Neural progenitor cell (in vitro differentiated cells): Measurements from ENCODE around the gene TMEM238.

Experiments
- CTCF ChIP-seq: fragments of 200-600 bp; sonication (generic); IDR thresholded peaks from 2 replicates; pipeline ENCODE4 v1.5.1; 2017; ENCODE audit warnings: antibody characterized with exemption, mild to moderate bottlenecking
- EZH2 ChIP-seq: fragments of 200-600 bp; sonication (generic); IDR thresholded peaks from 2 replicates; pipeline ENCODE4 v1.6.1; 2017; ENCODE audit warnings: antibody characterized with exemption, mild to moderate bottlenecking, moderate library complexity
- EZH2phosphoT487 ChIP-seq: fragments of 200-600 bp; sonication (generic); IDR thresholded peaks from 2 replicates; pipeline ENCODE4 v1.6.1; 2017; ENCODE audit warnings: antibody characterized with exemption

DNA sequence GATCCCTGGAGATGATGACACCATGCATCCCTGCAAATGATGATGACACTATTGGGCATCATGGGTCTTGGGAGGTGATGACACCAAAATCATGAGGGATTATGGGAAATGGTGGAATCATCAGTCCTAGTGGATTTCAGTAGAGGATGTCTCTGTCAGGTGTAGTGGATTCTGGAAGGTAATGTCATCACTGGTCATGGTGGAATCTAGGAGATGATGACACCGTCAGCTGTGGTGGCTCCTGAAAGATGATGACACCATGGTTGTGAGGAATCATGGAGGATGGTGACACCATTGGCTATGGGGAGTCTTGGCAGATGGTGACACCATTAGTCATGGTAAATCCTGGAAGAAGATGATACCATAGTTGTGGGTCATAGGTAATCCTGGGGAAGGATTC, 47.1 kb upstream of the TMEM238 start:
- TF ChIP-seq CTCF (no peak), EZH2 (no peak), EZH2phosphoT487 (no peak)
